Activated CD4-positive, alpha-beta memory T cell treated with anti-CD3 and anti-CD28 coated beads, Interleukin-2, amount 10 ng/mL, durations not matched to agents 7 days and 5 days (primary cell): Measurements from ENCODE around the gene TNPO3. TPM values are rescaled to one million over a fixed set of nuclear protein-coding genes. Genes with fewer than 3 reads are reported as not detected.

Source experiments
- CTCF ChIA-PET: fragments of 350-600 bp; sonication (Branson Sonifier 250); formaldehyde crosslinking; loops from one replicate; lab custom pipeline; 2021; ENCODE audit warnings: antibody characterized with exemption, inconsistent platforms; lab: Charles Lee
- POLR2A ChIA-PET: fragments of 350-600 bp; sonication (Branson Sonifier 250); formaldehyde crosslinking; loops from one replicate; lab custom pipeline; 2021; ENCODE audit warnings: antibody characterized with exemption; lab: Charles Lee
- DNase-seq: peaks from one replicate; pipeline ENCODE4 v3.0.0-alpha.2; 2020
- H3K27ac Mint-ChIP-seq: one replicate; pipeline ENCODE4 v1.8.0; 2021; ENCODE audit warnings: mild to moderate bottlenecking, mixed read lengths
- H3K27me3 Mint-ChIP-seq: one replicate; pipeline ENCODE4 v1.8.0; 2021; ENCODE audit warnings: mixed read lengths
- H3K36me3 Mint-ChIP-seq: one replicate; pipeline ENCODE4 v1.8.0; 2021; ENCODE audit warnings: low read depth, mixed read lengths
- H3K4me1 Mint-ChIP-seq: one replicate; pipeline ENCODE4 v1.8.0; 2021; ENCODE audit warnings: mixed read lengths
- H3K4me3 Mint-ChIP-seq: one replicate; pipeline ENCODE4 v1.8.0; 2021; ENCODE audit warnings: mild to moderate bottlenecking, mixed read lengths
- H3K9me3 Mint-ChIP-seq: one replicate; pipeline ENCODE4 v1.8.0; 2021; ENCODE audit warnings: mixed read lengths
- total RNA-seq, 2 experiments: library from RNA; stranded (reverse); gene quantifications; one replicate each; pipeline ENCODE4 v1.2.3, GENCODE V29; 2021

Gene TNPO3
- total RNA-seq, 2 experiments from 2014 or later, result 42.7 to 44.4 TPM

- peaks cover 4% of the 10 kb centered on the region for H3K4me1 Mint-ChIP-seq
- ChIA-PET POLR2A (interaction anchor here (1.1 kb wide), 1 partner anchor 22 kb away, joined by 3 read pairs; no protein-coding TSS in a partner anchor), CTCF (no interaction called here)
- peaks cover 52% of the 10 kb centered on the region for H3K27me3 Mint-ChIP-seq
- no peak for DNase-seq
- no peak overlapping the region for H3K27ac Mint-ChIP-seq
- H3K9me3 Mint-ChIP-seq, result no peaks in the 10 kb centered on the region
- H3K4me3 Mint-ChIP-seq, result no peak overlapping the region
- H3K36me3 Mint-ChIP-seq, result no peaks in the 10 kb centered on the region
Observed at GRCh38 chr7:128911423-128912031, 143.4 kb downstream of the TNPO3 start.

GRCh38 chr7:128910569-128910945 lies 144.4 kb downstream of the TNPO3 start, which contains the start of gene KCP:
Gene KCP (minus strand): TSS chr7:128910709. CDS start chr7:128910676, 33 bp downstream.
- ChIA-PET POLR2A (no interaction called here), CTCF (no interaction called here)
- Mint-ChIP-seq H3K4me1 (peaks cover 3% of the 10 kb centered on the region), H3K36me3 (no peaks in the 10 kb centered on the region), H3K27ac (no peak within 1 kb of the TSS), H3K4me3 (no peak within 1 kb of the TSS), H3K9me3 (no peaks in the 10 kb centered on the region), H3K27me3 (peaks cover 53% of the 10 kb centered on the region)
- no peak for DNase-seq

GRCh38 chr7:128909625-128910568 lies 145.0 kb downstream of the TNPO3 start:
- Mint-ChIP-seq H3K27me3 (peaks cover 49% of the 10 kb centered on the region), H3K27ac (no peak overlapping the region), H3K4me3 (no peak overlapping the region), H3K36me3 (no peaks in the 10 kb centered on the region), H3K9me3 (no peaks in the 10 kb centered on the region), H3K4me1 (no peaks in the 10 kb centered on the region)
- no peak for DNase-seq
- ChIA-PET POLR2A (no interaction called here), CTCF (no interaction called here)

- H3K27me3 Mint-ChIP-seq, result peaks cover 43% of the 10 kb centered on the region
- ChIA-PET POLR2A (no interaction called here), CTCF (no interaction called here)
- H3K4me3 Mint-ChIP-seq, result no peak overlapping the region
- H3K36me3 Mint-ChIP-seq, result no peaks in the 10 kb centered on the region
- H3K4me1 Mint-ChIP-seq, result no peaks in the 10 kb centered on the region
- DNase-seq, result no peak
- H3K9me3 Mint-ChIP-seq, result no peaks in the 10 kb centered on the region
- no peak overlapping the region for H3K27ac Mint-ChIP-seq
Observed at GRCh38 chr7:128908750-128909624, 145.9 kb downstream of the TNPO3 start.

GRCh38 chr7:128906766-128907559 lies 147.9 kb downstream of the TNPO3 start:
- POLR2A ChIA-PET, result no interaction called here
- CTCF ChIA-PET, result interaction anchor here (1.3 kb wide), 2 partner anchors 40 to 184 kb away, joined by 3 to 6 read pairs; no protein-coding TSS in a partner anchor
- H3K4me3 Mint-ChIP-seq, result no peak overlapping the region
- H3K4me1 Mint-ChIP-seq, result no peaks in the 10 kb centered on the region
- DNase-seq, result no peak
- H3K9me3 Mint-ChIP-seq, result no peaks in the 10 kb centered on the region
- H3K27ac Mint-ChIP-seq, result no peak overlapping the region
- H3K36me3 Mint-ChIP-seq, result no peaks in the 10 kb centered on the region
- peaks cover 37% of the 10 kb centered on the region for H3K27me3 Mint-ChIP-seq

GRCh38 chr7:128906001-128906765 lies 148.7 kb downstream of the TNPO3 start:
- Mint-ChIP-seq H3K4me3 (no peak overlapping the region), H3K27ac (no peak overlapping the region), H3K27me3 (peaks cover 31% of the 10 kb centered on the region), H3K4me1 (no peaks in the 10 kb centered on the region), H3K9me3 (no peaks in the 10 kb centered on the region), H3K36me3 (no peaks in the 10 kb centered on the region)
- ChIA-PET CTCF (interaction anchor here (1.3 kb wide), 2 partner anchors 41 to 185 kb away, joined by 3 to 6 read pairs; no protein-coding TSS in a partner anchor), POLR2A (no interaction called here)
- no peak for DNase-seq

- Mint-ChIP-seq H3K27ac (no peak overlapping the region), H3K27me3 (peaks cover 27% of the 10 kb centered on the region), H3K4me1 (no peaks in the 10 kb centered on the region), H3K4me3 (no peak overlapping the region), H3K9me3 (no peaks in the 10 kb centered on the region), H3K36me3 (no peaks in the 10 kb centered on the region)
- ChIA-PET CTCF (interaction anchor here (0.6 to 1.5 kb wide), 2 partner anchors 187 to 1001 kb away, joined by 3 to 12 read pairs; no protein-coding TSS in a partner anchor), POLR2A (interaction anchor here (1.0 kb wide), 1 partner anchor 186 kb away, joined by 4 read pairs; no protein-coding TSS in a partner anchor)
- DNase-seq, result peak; percentile 27
Observed at GRCh38 chr7:128904381-128905197, 150.3 kb downstream of the TNPO3 start.

Other genes with a start within 250 kb of the TNPO3 start
- gene FLNC, start 224.7 kb downstream of the TNPO3 start, total RNA-seq, result not detected
- gene ATP6V1F, start 192.3 kb downstream of the TNPO3 start, total RNA-seq, result 100 to 1,000 TPM; 124 to 140 TPM
- under 1 TPM; 0.20 to 0.33 TPM for gene KCP, start 144.4 kb downstream of the TNPO3 start, total RNA-seq
- gene IRF5, start 117.2 kb downstream of the TNPO3 start, total RNA-seq, result 10 to 100 TPM; 25.5 to 28.6 TPM
- under 1 TPM; 0.48 to 0.86 TPM for gene TSPAN33, start 89.6 kb upstream of the TNPO3 start, total RNA-seq
- gene SMO, start 133.5 kb upstream of the TNPO3 start, total RNA-seq, result not detected
- gene AHCYL2, start 169.9 kb upstream of the TNPO3 start, total RNA-seq, result 10 to 100 TPM; 18.5 to 21.0 TPM